Tibial artery (tissue), 4 donors: ENCODE data around the gene LCA5L.
A peak's percentile ranks its signal among the peaks of the same experiment; 100 is the strongest.

ENCODE experiments used
- DNase-seq, 2 donors: peaks; one replicate each; pipeline ENCODE4 v3.0.0-alpha.2; 2019
- H3K27ac ChIP-seq, 2 donors: fragments of 200-600 bp; sonication (generic) in 1 of 2; 1 replicate in 1 of 2; 2 replicates in 1 of 2; pipeline ENCODE4 v1.5.1; 2018 to 2019; ENCODE audit warnings: mild to moderate bottlenecking in 1 of 2
- H3K27me3 ChIP-seq, 2 donors: fragments of 200-600 bp; sonication (generic) in 1 of 2; one replicate each; pipeline versions ENCODE4 v1.5.1 to v1.6.0; 2016 to 2019
- H3K36me3 ChIP-seq, 3 donors: fragments of 200-600 bp; sonication (generic) in 2 of 3; one replicate each; pipeline ENCODE4 v1.5.1; 2016 to 2019; ENCODE audit warnings: mild to moderate bottlenecking in 2 of 3
- H3K4me1 ChIP-seq, 4 donors: fragments of 200-600 bp; sonication (generic) in 2 of 4; 1 replicate in 3 of 4; 2 replicates in 1 of 4; pipeline ENCODE4 v1.5.1; 2016 to 2019
- H3K4me3 ChIP-seq, 2 donors: fragments of 200-600 bp; sonication (generic) in 1 of 2; 1 replicate in 1 of 2; 2 replicates in 1 of 2; pipeline ENCODE4 v1.5.1; 2018 to 2019; ENCODE audit warnings: mild to moderate bottlenecking in 2 of 2
- H3K9me3 ChIP-seq, 3 donors: fragments of 200-600 bp; sonication (generic) in 1 of 3; one replicate each; pipeline ENCODE4 v1.5.1; 2016 to 2019
- CTCF ChIP-seq, 2 experiments: fragments of 200-600 bp in 1 of 2; fragments of 450-650 bp in 1 of 2; IDR thresholded peaks; one replicate each; pipeline ENCODE4 v1.5.1; 2017 to 2019; ENCODE audit warnings: antibody characterized with exemption in 2 of 2, mild to moderate bottlenecking in 1 of 2, moderate library complexity in 1 of 2
- intact Hi-C: fragments of 100-400 bp; cut with DNase I; formaldehyde crosslinking; loops from one replicate; pipeline ENCODE4 v1.15.0; 2023; ENCODE audit warnings: low total_unique reads

Gene LCA5L

DNA sequence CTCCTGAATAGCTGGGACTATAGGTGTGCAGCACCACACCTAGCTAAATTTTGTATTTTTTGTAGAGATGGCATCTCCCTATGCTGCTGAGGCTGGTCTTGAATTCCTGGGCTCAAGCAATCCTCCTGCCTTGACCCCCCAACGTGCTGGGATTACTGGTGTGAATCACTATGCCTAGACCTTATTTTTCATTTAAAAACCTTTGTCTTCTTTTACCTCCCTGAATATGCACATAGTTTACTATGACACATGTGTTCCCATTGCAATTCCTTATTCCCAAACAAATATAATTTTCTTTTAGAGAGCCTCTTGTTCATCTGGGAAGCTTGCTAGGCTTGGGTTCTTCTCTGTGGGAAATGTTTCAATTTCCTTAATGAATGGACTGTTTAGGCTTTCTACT, 23.0 kb upstream of the LCA5L start:
- no peaks in the 10 kb centered on the region for H3K9me3 ChIP-seq
- H3K36me3 ChIP-seq = peaks cover 0 to 5% (median 0%) of the 10 kb centered on the region in 3 donors
- no peak overlapping the region for H3K4me3 ChIP-seq
- no peak overlapping the region for H3K27ac ChIP-seq
- H3K27me3 ChIP-seq = no peaks in the 10 kb centered on the region
- H3K4me1 ChIP-seq = no peaks in the 10 kb centered on the region
- TF ChIP-seq CTCF (IDR thresholded peaks at IDR 0.05) = no peak
- intact Hi-C loops = no loop called here
- DNase-seq = no peak

DNA sequence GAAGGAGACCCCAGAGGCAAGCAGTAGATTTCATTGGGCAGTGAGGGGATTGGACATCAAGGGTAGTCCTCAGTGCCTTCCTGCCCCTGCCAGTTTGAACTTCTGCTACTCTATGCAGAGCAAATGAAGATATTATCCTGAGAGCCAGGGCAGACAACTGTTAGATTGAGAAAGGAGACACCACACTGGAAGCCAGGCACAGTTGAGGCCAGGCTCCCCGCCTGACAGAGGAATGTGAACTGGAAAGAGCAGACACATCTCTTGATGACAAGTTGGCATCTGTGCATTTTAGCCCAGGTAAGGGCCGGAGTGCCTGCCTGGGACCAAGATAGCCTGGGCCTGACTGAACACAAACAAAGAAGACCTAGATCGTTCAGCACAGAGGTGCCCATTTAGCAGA, 22.2 kb upstream of the LCA5L start:
- TF ChIP-seq CTCF (IDR thresholded peaks at IDR 0.05) = no peak

GRCh38 chr21:39466584-39466983, 21.0 kb upstream of the LCA5L start:
- Histone ChIP-seq H3K4me1 (no peaks in the 10 kb centered on the region), H3K27me3 (no peaks in the 10 kb centered on the region), H3K4me3 (no peak overlapping the region), H3K27ac (no peak overlapping the region), H3K36me3 (peaks cover 0 to 5% (median 3%) of the 10 kb centered on the region in 3 donors), H3K9me3 (no peaks in the 10 kb centered on the region)
- no peak for DNase-seq
- intact Hi-C loops = no loop called here
- TF ChIP-seq CTCF (IDR thresholded peaks at IDR 0.05) = no peak

More for the DNA sequence above, 22.2 kb upstream of the LCA5L start:
- no peak overlapping the region for H3K27ac ChIP-seq
- peaks cover 0 to 5% (median 3%) of the 10 kb centered on the region in 3 donors for H3K36me3 ChIP-seq
- H3K4me3 ChIP-seq = no peak overlapping the region
- no peaks in the 10 kb centered on the region for H3K4me1 ChIP-seq
- H3K27me3 ChIP-seq = no peaks in the 10 kb centered on the region
- intact Hi-C loops = no loop called here
- DNase-seq = no peak
- no peaks in the 10 kb centered on the region for H3K9me3 ChIP-seq

DNA sequence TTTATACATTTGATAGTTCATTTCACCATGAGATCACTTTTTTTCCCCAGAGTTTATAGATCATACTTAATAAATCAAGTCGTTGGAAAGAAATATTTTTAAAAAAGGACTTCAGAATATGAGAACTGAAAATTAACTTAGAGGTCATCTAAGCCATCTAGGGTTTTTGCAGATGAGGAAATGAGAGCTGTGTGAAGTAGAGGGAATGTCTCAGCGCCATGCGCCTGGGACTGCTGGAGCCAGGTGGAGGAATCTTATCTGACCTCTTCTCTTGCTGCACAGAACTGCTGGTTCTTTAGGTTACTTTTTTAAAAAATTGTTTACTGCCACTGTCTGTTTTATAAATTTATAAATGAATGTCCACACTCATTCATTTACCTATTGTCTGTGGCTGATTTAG, 17.7 kb upstream of the LCA5L start:
- no peak overlapping the region for H3K27ac ChIP-seq
- intact Hi-C loops = no loop called here
- H3K27me3 ChIP-seq = no peaks in the 10 kb centered on the region
- no peak overlapping the region for H3K4me3 ChIP-seq
- no peaks in the 10 kb centered on the region for H3K9me3 ChIP-seq
- DNase-seq = no peak
- H3K36me3 ChIP-seq = peaks cover 0 to 5% (median 3%) of the 10 kb centered on the region in 3 donors
- H3K4me1 ChIP-seq = no peaks in the 10 kb centered on the region
- no peak for TF ChIP-seq CTCF (IDR thresholded peaks at IDR 0.05)

GRCh38 chr21:39461419-39461818, 15.8 kb upstream of the LCA5L start:
- TF ChIP-seq CTCF (IDR thresholded peaks at IDR 0.05) = no peak

GRCh38 chr21:39456665-39457064, 11.1 kb upstream of the LCA5L start:
- Histone ChIP-seq H3K9me3 (no peaks in the 10 kb centered on the region), H3K27me3 (no peaks in the 10 kb centered on the region), H3K36me3 (no peaks in the 10 kb centered on the region), H3K4me3 (peak overlapping the region in 1 of 2 donors; percentile 17), H3K4me1 (peaks cover 0 to 23% (median 5%) of the 10 kb centered on the region in 4 donors), H3K27ac (peak overlapping the region; percentile 4 to 51)
- TF ChIP-seq CTCF (IDR thresholded peaks at IDR 0.05) = peak; percentile 8 to 18
- intact Hi-C loops = no loop called here
- no peak for DNase-seq

More at GRCh38 chr21:39461419-39461818, 15.8 kb upstream of the LCA5L start:
- Histone ChIP-seq H3K27me3 (no peaks in the 10 kb centered on the region), H3K4me3 (no peak overlapping the region), H3K4me1 (peaks cover 0 to 3% (median 0%) of the 10 kb centered on the region in 4 donors), H3K27ac (no peak overlapping the region), H3K36me3 (peaks cover 0 to 3% (median 0%) of the 10 kb centered on the region in 3 donors), H3K9me3 (no peaks in the 10 kb centered on the region)
- intact Hi-C loops = no loop called here
- no peak for DNase-seq
